GM10266 (cell line): ENCODE data around the gene HLA-DMB.

Experiments used
- DNase-seq: peaks from one replicate; pipeline ENCODE4 v3.0.0; 2012; ENCODE audit errors: extremely low spot score
- TF ChIP-seq, protein P1 (sequence below): IDR thresholded peaks from 2 replicates; pipeline ENCODE4 v1.5.1; 2012; ENCODE audit warnings: mild to moderate bottlenecking, low read depth; ENCODE audit not compliant: control insufficient read depth, insufficient read depth; ENCODE audit errors: missing control alignments

HLA-DMB gene

DNA sequence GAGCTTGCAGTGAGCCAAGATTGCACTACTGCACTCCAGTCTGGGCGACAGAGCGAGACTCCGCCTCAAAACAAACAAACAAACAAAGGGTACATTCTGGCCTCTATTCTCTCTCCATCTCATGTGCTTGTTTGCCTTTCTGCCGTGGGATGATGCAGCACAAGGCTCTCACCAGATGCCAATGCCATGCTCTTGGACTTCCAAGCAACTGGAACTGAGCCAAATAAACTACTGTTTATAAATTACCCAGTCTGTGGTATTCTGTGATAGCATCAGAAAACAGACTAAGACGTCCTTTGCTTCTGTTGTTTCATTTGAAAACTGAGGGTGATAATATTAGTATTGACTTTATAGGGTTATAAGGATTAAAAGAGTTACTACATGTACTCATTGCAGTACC, 23.9 kb upstream of the HLA-DMB start:
- TF ChIP-seq, protein P1, sequence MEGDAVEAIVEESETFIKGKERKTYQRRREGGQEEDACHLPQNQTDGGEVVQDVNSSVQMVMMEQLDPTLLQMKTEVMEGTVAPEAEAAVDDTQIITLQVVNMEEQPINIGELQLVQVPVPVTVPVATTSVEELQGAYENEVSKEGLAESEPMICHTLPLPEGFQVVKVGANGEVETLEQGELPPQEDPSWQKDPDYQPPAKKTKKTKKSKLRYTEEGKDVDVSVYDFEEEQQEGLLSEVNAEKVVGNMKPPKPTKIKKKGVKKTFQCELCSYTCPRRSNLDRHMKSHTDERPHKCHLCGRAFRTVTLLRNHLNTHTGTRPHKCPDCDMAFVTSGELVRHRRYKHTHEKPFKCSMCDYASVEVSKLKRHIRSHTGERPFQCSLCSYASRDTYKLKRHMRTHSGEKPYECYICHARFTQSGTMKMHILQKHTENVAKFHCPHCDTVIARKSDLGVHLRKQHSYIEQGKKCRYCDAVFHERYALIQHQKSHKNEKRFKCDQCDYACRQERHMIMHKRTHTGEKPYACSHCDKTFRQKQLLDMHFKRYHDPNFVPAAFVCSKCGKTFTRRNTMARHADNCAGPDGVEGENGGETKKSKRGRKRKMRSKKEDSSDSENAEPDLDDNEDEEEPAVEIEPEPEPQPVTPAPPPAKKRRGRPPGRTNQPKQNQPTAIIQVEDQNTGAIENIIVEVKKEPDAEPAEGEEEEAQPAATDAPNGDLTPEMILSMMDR: no peak
- no peak for DNase-seq

DNA sequence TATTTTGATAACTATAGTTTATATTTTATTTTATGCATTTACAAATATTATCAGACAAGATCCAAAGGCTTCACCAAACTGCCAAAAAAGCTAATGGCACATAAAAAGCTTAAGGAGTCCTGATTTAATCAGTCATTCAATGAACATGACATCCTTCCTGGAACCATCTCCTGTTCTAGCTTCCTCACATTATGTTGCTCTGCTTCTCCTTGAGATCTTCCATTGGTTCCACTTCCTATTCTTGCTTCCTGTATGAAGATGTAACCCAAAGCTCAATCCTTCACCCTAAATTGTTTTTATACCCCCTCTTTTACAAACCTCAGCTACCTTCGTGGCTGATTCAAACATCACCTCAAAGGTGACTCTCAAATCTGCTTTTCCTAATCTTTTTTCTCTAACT, 23.0 kb upstream of the HLA-DMB start:
- TF ChIP-seq, protein P1: no peak

DNA sequence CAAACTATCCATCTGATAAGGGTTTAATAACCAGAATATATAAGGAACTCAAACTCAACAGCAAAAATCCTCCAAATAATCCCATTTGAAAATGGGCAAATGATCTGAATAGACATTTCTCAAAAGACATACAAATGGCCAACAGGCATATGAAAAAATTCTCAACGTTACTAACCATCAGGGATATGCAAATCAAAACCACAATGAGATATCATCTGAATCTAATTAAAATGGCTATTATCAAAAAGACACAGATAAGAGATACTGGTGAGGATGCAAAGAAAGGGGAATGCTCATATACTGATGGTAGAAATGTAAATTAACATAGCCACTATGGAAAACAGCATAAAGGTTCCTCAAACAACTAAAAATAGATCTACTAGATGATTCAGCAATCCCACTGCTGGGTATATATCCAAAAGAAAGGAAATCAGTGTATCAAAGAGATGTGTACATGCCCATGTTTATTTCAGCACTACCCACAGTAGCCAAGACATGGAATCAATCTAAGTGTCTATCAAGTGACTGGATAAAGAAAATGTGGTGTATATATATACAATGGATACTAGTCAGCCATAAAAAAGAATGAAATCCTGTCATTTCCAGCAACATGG, 21.5 kb upstream of the HLA-DMB start:
- TF ChIP-seq, protein P1: no peak
- DNase-seq: no peak

More for the DNA sequence above, 23.0 kb upstream of the HLA-DMB start:
- no peak for DNase-seq

DNA sequence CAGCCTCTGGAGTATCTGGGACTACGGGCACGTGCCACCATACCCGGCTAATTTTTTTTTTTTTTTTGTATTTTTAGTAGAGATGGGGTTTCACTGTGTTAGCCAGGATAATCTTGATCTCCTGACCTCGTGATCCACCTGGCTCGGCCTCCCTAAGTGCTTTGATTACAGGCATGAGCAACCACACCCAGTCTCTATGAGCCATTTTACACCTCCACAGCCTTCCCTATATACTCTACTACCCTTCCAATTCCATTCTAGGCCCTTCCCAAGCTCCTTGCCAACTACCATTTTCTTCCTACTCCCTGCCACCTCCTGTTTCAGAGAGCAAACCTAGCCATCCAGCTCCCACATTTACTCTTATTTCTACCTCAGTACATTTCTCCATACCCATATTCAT, 19.7 kb upstream of the HLA-DMB start:
- TF ChIP-seq, protein P1: no peak
- DNase-seq: no peak

DNA sequence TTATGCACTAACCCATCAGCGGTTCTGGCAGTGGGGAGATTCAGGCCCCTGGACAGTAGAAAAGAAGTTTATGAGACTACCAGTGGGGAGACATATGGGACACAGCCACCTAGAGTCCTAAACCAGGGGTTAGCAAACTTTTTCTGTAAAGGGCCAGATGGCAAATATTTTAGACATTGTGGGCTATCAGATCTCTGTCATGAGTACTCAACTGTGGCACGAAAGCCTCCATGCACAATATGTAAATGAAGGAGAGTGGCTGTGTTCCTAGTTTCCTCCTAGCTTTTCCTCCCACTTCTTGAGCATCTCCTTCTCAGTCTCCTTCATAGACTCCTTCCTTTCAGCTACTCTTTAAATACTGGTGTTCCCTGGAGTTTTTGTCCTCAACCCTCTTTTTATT, 15.3 kb upstream of the HLA-DMB start:
- DNase-seq: no peak
- TF ChIP-seq, protein P1: no peak

DNA sequence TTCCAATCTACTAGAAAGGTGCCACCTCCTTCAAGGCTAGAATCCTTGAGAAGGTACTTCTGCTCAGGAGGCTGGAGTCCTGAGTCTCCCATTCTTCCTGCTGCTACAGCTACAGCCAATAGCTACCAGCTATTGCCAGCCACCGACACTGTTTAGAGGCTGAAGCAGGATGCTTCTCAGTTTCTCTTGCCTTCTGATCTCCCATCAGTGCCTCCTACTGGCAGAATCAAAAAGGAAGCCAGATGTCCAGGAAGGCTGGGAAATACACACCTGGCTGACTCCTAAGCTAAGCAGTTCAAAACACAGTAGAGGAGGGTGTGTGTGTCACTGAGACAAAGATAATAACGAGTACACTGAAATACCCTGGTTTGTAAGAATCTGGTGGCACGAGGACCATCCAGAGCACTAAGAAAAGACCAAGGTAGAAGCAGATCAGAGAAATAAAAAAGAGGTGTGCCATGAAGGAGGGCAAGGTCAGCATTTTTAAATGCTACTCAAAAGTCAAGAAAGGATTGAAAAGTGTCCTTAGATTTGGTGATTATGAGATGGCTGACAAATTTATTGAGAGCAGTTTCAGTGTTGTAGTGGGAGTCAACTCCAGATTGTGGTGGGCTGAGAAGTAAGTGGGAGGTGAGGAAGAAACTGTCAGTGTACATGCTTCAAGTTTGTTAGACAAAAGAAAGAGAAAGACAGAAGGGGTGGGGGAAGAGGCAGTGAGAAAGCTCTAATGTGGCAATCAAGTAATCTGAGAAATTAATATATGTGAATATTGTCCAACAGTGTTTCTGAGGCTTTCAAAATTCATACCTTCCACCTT, 14.4 kb upstream of the HLA-DMB start:
- no peak for DNase-seq
- TF ChIP-seq, protein P1: peak; percentile 73

DNA sequence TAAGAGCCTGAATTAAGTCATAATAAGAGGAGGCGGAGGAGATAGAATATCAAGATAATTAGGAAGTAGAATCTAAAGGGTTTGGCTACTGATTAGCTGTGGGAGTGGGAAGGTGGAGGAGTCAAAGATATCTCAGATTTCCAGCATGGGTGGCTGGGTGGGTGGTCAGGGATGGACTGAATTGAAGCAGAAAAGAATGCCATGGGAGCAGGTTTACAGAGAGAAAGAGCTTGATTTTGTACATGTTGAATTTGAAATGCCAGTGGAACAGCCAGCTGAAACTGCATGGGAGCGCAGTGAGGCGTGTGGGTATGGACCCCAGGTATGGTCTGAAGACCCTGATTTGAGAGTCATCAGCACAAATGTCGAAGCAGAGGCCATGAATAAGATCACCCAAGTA, 13.4 kb upstream of the HLA-DMB start:
- DNase-seq: no peak

More for the DNA sequence above, 13.4 kb upstream of the HLA-DMB start:
- TF ChIP-seq, protein P1: no peak
